Esophagus muscularis mucosa (tissue), 4 donors: ENCODE results near the gene UBE2G1.

ENCODE experiments used
- EP300 ChIP-seq: sonication (generic); formaldehyde crosslinking; IDR thresholded peaks from one replicate; pipeline ENCODE4 v1.6.1; 2017; ENCODE audit warnings: antibody characterized with exemption
- POLR2A ChIP-seq: fragments of 450-650 bp; IDR thresholded peaks from one replicate; pipeline ENCODE4 v1.6.1; 2017; ENCODE audit warnings: antibody characterized with exemption, moderate library complexity, mild to moderate bottlenecking, low read depth
- POLR2AphosphoS5 ChIP-seq, 2 donors: sonication (generic); formaldehyde crosslinking; IDR thresholded peaks; one replicate each; pipeline ENCODE4 v1.6.1; 2017; ENCODE audit warnings: antibody characterized with exemption in 2 of 2
- TF ChIP-seq, protein P1 (sequence below), 3 experiments: fragments of 200-600 bp in 2 of 3; fragments of 450-650 bp in 1 of 3; sonication (generic) in 2 of 3; IDR thresholded peaks; one replicate each; pipeline ENCODE4 v1.5.1; 2017 to 2019; ENCODE audit warnings: antibody characterized with exemption in 3 of 3, mild to moderate bottlenecking in 2 of 3, moderate library complexity in 1 of 3

DNA sequence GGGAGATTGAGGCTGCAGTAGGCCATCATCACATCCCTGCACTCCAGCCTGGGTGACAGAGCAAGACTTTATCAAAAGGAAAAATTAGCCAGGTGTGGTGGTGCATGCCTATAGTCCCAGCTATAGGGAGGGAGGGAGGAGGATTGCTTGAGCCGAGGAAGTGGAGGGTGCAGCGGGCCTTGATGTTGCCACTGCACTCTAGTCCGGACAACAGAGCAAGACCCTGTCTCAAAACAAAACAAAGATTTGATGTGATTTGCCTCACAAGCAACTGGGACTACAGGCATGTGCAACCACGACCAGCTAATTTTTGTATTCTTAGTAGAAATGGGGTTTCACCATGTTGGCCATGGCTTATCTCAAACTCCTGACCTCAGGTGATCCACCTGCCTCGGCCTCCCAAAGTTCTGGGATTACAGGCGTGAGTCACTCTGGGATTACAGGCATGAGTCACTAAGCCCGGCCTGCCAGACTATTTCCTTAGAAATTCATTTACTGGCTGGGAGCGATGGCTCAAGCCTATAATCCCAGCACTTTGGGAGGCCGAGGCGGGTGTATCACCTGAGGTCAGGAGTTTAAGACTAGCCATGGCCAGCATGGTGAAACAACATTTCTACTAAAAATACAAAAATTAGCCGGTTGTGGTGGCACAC, 11.5 kb downstream of the UBE2G1 start:
- TF ChIP-seq EP300: no peak
- TF ChIP-seq POLR2A: no peak
- TF ChIP-seq POLR2AphosphoS5 (IDR thresholded peaks at IDR 0.05): no peak
- TF ChIP-seq, protein P1, sequence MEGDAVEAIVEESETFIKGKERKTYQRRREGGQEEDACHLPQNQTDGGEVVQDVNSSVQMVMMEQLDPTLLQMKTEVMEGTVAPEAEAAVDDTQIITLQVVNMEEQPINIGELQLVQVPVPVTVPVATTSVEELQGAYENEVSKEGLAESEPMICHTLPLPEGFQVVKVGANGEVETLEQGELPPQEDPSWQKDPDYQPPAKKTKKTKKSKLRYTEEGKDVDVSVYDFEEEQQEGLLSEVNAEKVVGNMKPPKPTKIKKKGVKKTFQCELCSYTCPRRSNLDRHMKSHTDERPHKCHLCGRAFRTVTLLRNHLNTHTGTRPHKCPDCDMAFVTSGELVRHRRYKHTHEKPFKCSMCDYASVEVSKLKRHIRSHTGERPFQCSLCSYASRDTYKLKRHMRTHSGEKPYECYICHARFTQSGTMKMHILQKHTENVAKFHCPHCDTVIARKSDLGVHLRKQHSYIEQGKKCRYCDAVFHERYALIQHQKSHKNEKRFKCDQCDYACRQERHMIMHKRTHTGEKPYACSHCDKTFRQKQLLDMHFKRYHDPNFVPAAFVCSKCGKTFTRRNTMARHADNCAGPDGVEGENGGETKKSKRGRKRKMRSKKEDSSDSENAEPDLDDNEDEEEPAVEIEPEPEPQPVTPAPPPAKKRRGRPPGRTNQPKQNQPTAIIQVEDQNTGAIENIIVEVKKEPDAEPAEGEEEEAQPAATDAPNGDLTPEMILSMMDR (IDR thresholded peaks at IDR 0.05): no peak
